GM12878 (cell line): ENCODE measurements around the gene TMEM244. TPM values are rescaled to one million over a fixed set of nuclear protein-coding genes. Genes with fewer than 3 reads are reported as not detected.

ENCODE experiments used
- ATAC-seq: fragments of 200-7000 bp; cut with Tn5 transposase; 3 replicates; pipeline ENCODE4 v1.9.1; 2020; ENCODE audit warnings: mild to moderate bottlenecking, moderate library complexity
- BruUV-seq: library from RNA; stranded (reverse); fragments of 400-500 nt; replicated peaks from 2 replicates; lab custom pipeline; 2021; lab: Mats Ljungman, UMichigan
- CTCF ChIA-PET: fragments of 300-600 bp; sonication (Branson Sonifier 250); formaldehyde crosslinking; extraction: SDS; loops from one replicate; lab custom pipeline; 2021; ENCODE audit warnings: inconsistent platforms; lab: Yijun Ruan, JAX
- POLR2A ChIA-PET: fragments of 350-600 bp; formaldehyde crosslinking; extraction: SDS; loops from one replicate; lab custom pipeline; 2021; ENCODE audit warnings: inconsistent platforms; lab: Charles Lee
- RAD21 ChIA-PET: fragments of 300-600 bp; sonication (Branson Sonifier 250); formaldehyde crosslinking; loops from one replicate; lab custom pipeline; 2023; ENCODE audit warnings: antibody characterized with exemption; ENCODE audit not compliant: unreplicated experiment; lab: Charles Lee
- SMC1A ChIA-PET: fragments of 300-600 bp; sonication (Branson Sonifier 250); formaldehyde crosslinking; loops from one replicate; lab custom pipeline; 2023; ENCODE audit not compliant: unreplicated experiment, uncharacterized antibody; lab: Charles Lee
- DNase-seq: peaks from one replicate; pipeline ENCODE4 v3.0.0-alpha.2; 2011; ENCODE audit warnings: low read depth, low spot score
- FAIRE-seq: peaks from 3 replicates; lab custom pipeline; 2011; peaks lifted over from hg19 to GRCh38; lab: Jason Lieb, UNC
- H2AFZ ChIP-seq: 2 replicates; pipeline ENCODE4 v1.6.0; 2011; ENCODE audit warnings: low read depth, low read length, control low read depth; ENCODE audit not compliant: control insufficient read depth
- H3K27ac ChIP-seq: 2 replicates; pipeline ENCODE4 v1.5.1; 2011; ENCODE audit warnings: control low read depth; ENCODE audit not compliant: control insufficient read depth, insufficient read depth
- H3K27me3 ChIP-seq, 2 experiments: replicated peaks in 1 of 2; 2 replicates each; pipeline versions ENCODE4 v1.6.0 to v1.6.1; 2011; ENCODE audit warnings: low read length in 1 of 2; ENCODE audit not compliant: control insufficient read depth in 2 of 2, insufficient read depth in 2 of 2
- H3K36me3 ChIP-seq, 2 experiments: 2 replicates each; pipeline ENCODE4 v1.5.1; 2011; ENCODE audit warnings: low read length in 1 of 2; ENCODE audit not compliant: control insufficient read depth in 2 of 2, insufficient read depth in 2 of 2
- H3K4me1 ChIP-seq: 2 replicates; pipeline ENCODE4 v1.6.1; 2011; ENCODE audit warnings: mild to moderate bottlenecking, low read length, moderate library complexity, mixed read lengths; ENCODE audit not compliant: control insufficient read depth, insufficient read depth
- H3K4me2 ChIP-seq: 2 replicates; pipeline ENCODE4 v1.6.0; 2011; ENCODE audit warnings: control low read depth; ENCODE audit not compliant: control insufficient read depth, insufficient read depth
- H3K4me3 ChIP-seq: fragments of 200-600 bp; sonication (generic); 2 replicates; pipeline ENCODE4 v1.5.1; 2016
- H3K79me2 ChIP-seq: 2 replicates; pipeline ENCODE4 v1.6.0; 2011; ENCODE audit warnings: low read length; ENCODE audit not compliant: control insufficient read depth, insufficient read depth
- H3K9ac ChIP-seq: 2 replicates; pipeline ENCODE4 v1.8.0; 2011; ENCODE audit warnings: low read length, control low read depth, mixed read lengths; ENCODE audit not compliant: control insufficient read depth, insufficient read depth
- H3K9me3 ChIP-seq: replicated peaks from 3 replicates; pipeline ENCODE4 v1.5.1; 2011; ENCODE audit warnings: mild to moderate bottlenecking, low read length; ENCODE audit not compliant: control insufficient read depth, insufficient read depth
- H4K20me1 ChIP-seq: 2 replicates; pipeline ENCODE4 v1.6.0; 2011; ENCODE audit not compliant: control insufficient read depth, insufficient read depth
- CBX5 ChIP-seq: sonication (generic); IDR thresholded peaks from 2 replicates; pipeline ENCODE4 v1.6.1; 2016; ENCODE audit warnings: low read depth, moderate library complexity, mild to moderate bottlenecking, inconsistent platforms
- CHD1 ChIP-seq: IDR thresholded peaks from 2 replicates; pipeline ENCODE4 v1.6.1; 2012; ENCODE audit warnings: low read depth, low read length, improper control_type of control experiment
- CREM ChIP-seq: IDR thresholded peaks from 2 replicates; pipeline ENCODE4 v1.6.1; 2014; ENCODE audit warnings: antibody characterized with exemption, low read depth
- EGR1 ChIP-seq, 2 experiments: IDR thresholded peaks; 1 replicate in 1 of 2; 2 replicates in 1 of 2; pipeline ENCODE4 v1.6.1; 2011 to 2012; ENCODE audit warnings: low read depth in 2 of 2, low read length in 2 of 2, borderline replicate concordance in 1 of 2, mild to moderate bottlenecking in 1 of 2, moderate library complexity in 1 of 2
- EP300 ChIP-seq, 2 experiments: fragments of 150-350 bp in 1 of 2; IDR thresholded peaks; 2 replicates each; pipeline ENCODE4 v1.6.1; 2011 to 2012; ENCODE audit warnings: low read depth in 2 of 2, low read length in 2 of 2, borderline replicate concordance in 1 of 2, improper control_type of control experiment in 1 of 2, inconsistent platforms in 1 of 2; ENCODE audit not compliant: control insufficient read depth in 1 of 2
- MXI1 ChIP-seq: fragments of 150-350 bp; IDR thresholded peaks from 2 replicates; pipeline ENCODE4 v1.6.1; 2011; ENCODE audit warnings: low read depth, mild to moderate bottlenecking, inconsistent platforms, low read length, improper control_type of control experiment
- RB1 ChIP-seq: fragments of 450-650 bp; formaldehyde crosslinking; IDR thresholded peaks from 2 replicates; pipeline ENCODE4 v1.6.1; 2017; ENCODE audit warnings: mild to moderate bottlenecking, borderline replicate concordance
- RELA ChIP-seq: fragments of 450-650 bp; IDR thresholded peaks from 2 replicates; pipeline ENCODE4 v1.8.0; 2014; ENCODE audit warnings: borderline replicate concordance; ENCODE audit not compliant: partially characterized antibody
- TAF1 ChIP-seq: IDR thresholded peaks from 2 replicates; pipeline ENCODE4 v1.6.1; 2011; ENCODE audit warnings: mild to moderate bottlenecking, low read depth, low read length, borderline replicate concordance
- TBL1XR1 ChIP-seq: IDR thresholded peaks from 2 replicates; pipeline ENCODE4 v1.6.1; 2012; ENCODE audit warnings: low read depth, low read length, improper control_type of control experiment
- TCF12 ChIP-seq: IDR thresholded peaks from 2 replicates; pipeline ENCODE4 v1.6.1; 2011; ENCODE audit warnings: low read depth, mild to moderate bottlenecking, low read length
- TCF3 ChIP-seq: IDR thresholded peaks from 2 replicates; pipeline ENCODE4 v1.6.1; 2012; ENCODE audit warnings: low read depth, mild to moderate bottlenecking, low read length, borderline replicate concordance; ENCODE audit not compliant: insufficient read depth
- WRNIP1 ChIP-seq: IDR thresholded peaks from 2 replicates; pipeline ENCODE4 v1.6.1; 2011; ENCODE audit warnings: low read depth, low read length, improper control_type of control experiment, borderline replicate concordance
- ZZZ3 ChIP-seq: IDR thresholded peaks from 2 replicates; pipeline ENCODE4 v1.6.1; 2011; ENCODE audit warnings: low read depth; ENCODE audit not compliant: control insufficient read depth, insufficient read length
- WGBS: methylation state at CpG from one replicate; pipeline ENCODE4 v1.1.6; 2016; ENCODE audit warnings: low lambda C conversion rate; ENCODE audit not compliant: insufficient replicate concordance, insufficient coverage; ENCODE audit errors: missing lambda C conversion rate; 5-methylcytosine and 5-hydroxymethylcytosine counted together
- in situ Hi-C: fragments of 300-500 bp; cut with MboI; formaldehyde crosslinking; loops from 9 replicates; pipeline ENCODE4 v1.14.3; 2018; ENCODE audit warnings: mixed read lengths
- intact Hi-C: fragments of 100-400 bp; cut with micrococcal nuclease; formaldehyde crosslinking; loops from one replicate; pipeline ENCODE4 v1.14.2; 2022; ENCODE audit not compliant: unreplicated experiment
- polyA plus RNA-seq, 11 experiments: library from polyadenylated mRNA; depleted of rRNA in 4 of 11; unstranded in 6 of 11; stranded (reverse) in 5 of 11; fragments of >200 nt; fragmentation: Nextera tagmentation in 4 of 11; fragmentation: Illumina TruSeq in 1 of 11; extraction: Ambion mirVana in 4 of 11; extraction: Trizol in 1 of 11; gene quantifications; 1 replicate in 1 of 11; 2 replicates in 10 of 11; pipeline versions ENCODE4 v1.2.1 to v1.2.3, GENCODE V29; 2011 to 2016; ENCODE audit warnings: inconsistent platforms in 2 of 11, missing spikeins in 2 of 11, low read depth in 1 of 11
- total RNA-seq, 4 experiments: library from RNA; depleted of rRNA in 3 of 4; stranded (reverse); fragments of >200 nt in 3 of 4; fragmentation: Illumina TruSeq in 1 of 4; extraction: Trizol in 1 of 4; gene quantifications; 2 replicates each; pipeline versions ENCODE4 v1.2.1 to v1.2.3, GENCODE V29; 2013 to 2021
- TF ChIP-seq, protein P1 (sequence below): fragments of 450-650 bp; IDR thresholded peaks from 2 replicates; pipeline ENCODE4 v1.6.1; 2017; ENCODE audit warnings: mild to moderate bottlenecking, low read depth, inconsistent platforms; ENCODE audit not compliant: poor library complexity, severe bottlenecking
- TF ChIP-seq, protein P2 (sequence below): IDR thresholded peaks from 2 replicates; pipeline ENCODE4 v1.6.1; 2011; ENCODE audit warnings: low read depth, mild to moderate bottlenecking, low read length, moderate library complexity, borderline replicate concordance; ENCODE audit errors: extremely low read depth

Gene TMEM244
- total and polyA plus RNA-seq, 10 of the 15 experiments (the other 5 are each of a cell fraction or from before 2014, with no cell fraction given): 0.14 TPM; not detected in 9

DNA sequence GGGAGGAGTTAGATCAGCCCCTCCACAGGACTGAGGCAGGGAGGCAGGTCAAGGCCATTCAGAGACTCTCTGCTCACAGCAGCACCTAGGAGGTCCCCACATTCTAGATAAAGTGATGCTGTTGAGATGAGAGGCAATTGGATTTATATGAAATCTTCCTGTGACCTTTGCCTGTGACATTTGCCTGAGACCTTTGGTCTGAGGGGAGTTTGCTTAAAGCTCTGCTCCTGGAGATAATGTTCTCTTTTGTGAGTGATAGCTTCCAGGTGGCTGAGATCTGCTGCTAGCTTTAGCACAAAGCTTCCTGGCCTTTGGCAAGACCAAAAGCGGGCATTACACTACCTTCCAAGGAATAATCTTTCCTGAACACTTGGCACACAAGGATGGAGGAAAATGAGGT lies 43.3 kb downstream of the TMEM244 start:
- H3K27me3 ChIP-seq: no peaks in the 10 kb centered on the region; a peak in 1 of 4 replicates
- no peak for FAIRE-seq
- no peaks in the 10 kb centered on the region for H3K36me3 ChIP-seq
- 0% methylated on average over 1 of the region's 1 CpG for WGBS
- no peak overlapping the region for H3K4me3 ChIP-seq
- TF ChIP-seq RB1: no peak
- TF ChIP-seq TBL1XR1: no peak
- TF ChIP-seq, protein P1, sequence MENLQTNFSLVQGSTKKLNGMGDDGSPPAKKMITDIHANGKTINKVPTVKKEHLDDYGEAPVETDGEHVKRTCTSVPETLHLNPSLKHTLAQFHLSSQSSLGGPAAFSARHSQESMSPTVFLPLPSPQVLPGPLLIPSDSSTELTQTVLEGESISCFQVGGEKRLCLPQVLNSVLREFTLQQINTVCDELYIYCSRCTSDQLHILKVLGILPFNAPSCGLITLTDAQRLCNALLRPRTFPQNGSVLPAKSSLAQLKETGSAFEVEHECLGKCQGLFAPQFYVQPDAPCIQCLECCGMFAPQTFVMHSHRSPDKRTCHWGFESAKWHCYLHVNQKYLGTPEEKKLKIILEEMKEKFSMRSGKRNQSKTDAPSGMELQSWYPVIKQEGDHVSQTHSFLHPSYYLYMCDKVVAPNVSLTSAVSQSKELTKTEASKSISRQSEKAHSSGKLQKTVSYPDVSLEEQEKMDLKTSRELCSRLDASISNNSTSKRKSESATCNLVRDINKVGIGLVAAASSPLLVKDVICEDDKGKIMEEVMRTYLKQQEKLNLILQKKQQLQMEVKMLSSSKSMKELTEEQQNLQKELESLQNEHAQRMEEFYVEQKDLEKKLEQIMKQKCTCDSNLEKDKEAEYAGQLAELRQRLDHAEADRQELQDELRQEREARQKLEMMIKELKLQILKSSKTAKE: no peak
- no peak for TF ChIP-seq CREM
- TF ChIP-seq RELA: no peak
- no peak for TF ChIP-seq TCF12
- no peak for TF ChIP-seq EP300 (IDR thresholded peaks at IDR 0.05; ENCODE audit: borderline replicate concordance in 1 of 2, control insufficient read depth in 1 of 2, low read depth in 2 of 2, low read length in 2 of 2)
- TF ChIP-seq MXI1: no peak
- TF ChIP-seq, protein P2, sequence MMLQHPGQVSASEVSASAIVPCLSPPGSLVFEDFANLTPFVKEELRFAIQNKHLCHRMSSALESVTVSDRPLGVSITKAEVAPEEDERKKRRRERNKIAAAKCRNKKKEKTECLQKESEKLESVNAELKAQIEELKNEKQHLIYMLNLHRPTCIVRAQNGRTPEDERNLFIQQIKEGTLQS: no peak
- TF ChIP-seq ZZZ3: no peak
- TF ChIP-seq CBX5: no peak
- TF ChIP-seq TAF1: no peak
- no peak for TF ChIP-seq CHD1
- TF ChIP-seq WRNIP1: no peak
- no peak for TF ChIP-seq TCF3
- no peak for TF ChIP-seq EGR1 (IDR thresholded peaks at IDR 0.05; ENCODE audit: borderline replicate concordance in 1 of 2, low read depth in 2 of 2, low read length in 2 of 2)
- no peak for ATAC-seq
- in situ Hi-C loops (no loop called here), intact Hi-C loops (no loop called here)
- CTCF ChIA-PET: no interaction called here
- DNase-seq: no peak
- no peak overlapping the region for H3K27ac ChIP-seq
- no peak overlapping the region for H3K4me2 ChIP-seq
- H3K9me3 ChIP-seq: no peaks in the 10 kb centered on the region
- BruUV-seq: no TSS peak
- no peaks in the 10 kb centered on the region for H4K20me1 ChIP-seq
- H2AFZ ChIP-seq: no peak overlapping the region
- RAD21 ChIA-PET: no interaction called here
- H3K4me1 ChIP-seq: no peaks in the 10 kb centered on the region
- SMC1A ChIA-PET: no interaction called here
- no peaks in the 10 kb centered on the region for H3K79me2 ChIP-seq
- POLR2A ChIA-PET: no interaction called here
- no peak overlapping the region for H3K9ac ChIP-seq
